HG03103 (cell line): Measurements from ENCODE around the gene BMPR1B.
"Not testable (repeated sequence)": the region's sequence is repeated elsewhere in the genome, so short reads cannot be mapped to it uniquely, and the experiment has no call there.

ENCODE experiments used
- ATAC-seq: cut with Tn5 transposase; IDR thresholded peaks from one replicate; pipeline ENCODE4 v1.9.1; 2021; ENCODE audit warnings: low read depth; ENCODE audit not compliant: unreplicated experiment

The BMPR1B gene

DNA sequence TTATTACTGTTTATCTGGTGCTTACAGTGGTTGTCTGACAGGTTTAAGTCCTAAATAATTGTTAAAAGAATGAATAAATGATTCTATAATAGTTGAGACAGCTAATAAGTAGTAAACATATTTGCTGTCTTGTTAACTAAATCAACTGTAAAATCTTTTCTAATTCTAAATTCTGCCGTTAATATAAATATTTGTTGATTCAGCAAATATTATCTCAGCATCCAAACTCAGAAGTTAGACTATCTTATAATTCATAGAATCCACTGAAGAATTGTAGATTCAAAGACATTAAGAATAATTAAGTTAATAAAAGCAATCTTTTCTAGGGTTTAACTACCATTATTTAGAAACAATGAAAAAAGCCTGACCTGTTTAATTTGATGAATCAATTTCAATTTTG lies 256.3 kb downstream of the BMPR1B start:
- ATAC-seq, result no peak

- no peak for ATAC-seq
Observed at GRCh38 chr4:95017305-95018064, 259.7 kb downstream of the BMPR1B start.

GRCh38 chr4:95018785-95019184 lies 261.0 kb downstream of the BMPR1B start:
- ATAC-seq, result no peak

DNA sequence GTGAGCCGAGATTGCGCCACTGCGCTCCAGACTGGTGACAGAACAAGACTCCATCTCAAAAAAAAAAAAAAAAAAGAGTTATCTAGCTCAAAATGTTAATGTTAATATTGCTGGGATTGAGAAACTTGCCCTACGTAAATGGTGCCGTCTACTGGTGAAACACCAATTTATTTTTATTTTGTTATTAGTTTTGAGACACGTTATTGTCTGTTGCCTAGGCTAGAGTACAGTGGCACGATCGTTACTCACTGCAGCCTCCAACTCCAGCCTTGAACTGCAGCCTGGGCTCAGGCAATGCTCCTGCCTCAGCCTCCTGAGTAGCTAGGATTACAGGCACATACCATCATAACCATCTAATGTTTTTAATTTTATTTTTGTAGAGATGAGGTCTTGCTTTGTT lies 262.8 kb downstream of the BMPR1B start:
- no peak for ATAC-seq

GRCh38 chr4:95021099-95021498 lies 263.3 kb downstream of the BMPR1B start:
- no peak for ATAC-seq

DNA sequence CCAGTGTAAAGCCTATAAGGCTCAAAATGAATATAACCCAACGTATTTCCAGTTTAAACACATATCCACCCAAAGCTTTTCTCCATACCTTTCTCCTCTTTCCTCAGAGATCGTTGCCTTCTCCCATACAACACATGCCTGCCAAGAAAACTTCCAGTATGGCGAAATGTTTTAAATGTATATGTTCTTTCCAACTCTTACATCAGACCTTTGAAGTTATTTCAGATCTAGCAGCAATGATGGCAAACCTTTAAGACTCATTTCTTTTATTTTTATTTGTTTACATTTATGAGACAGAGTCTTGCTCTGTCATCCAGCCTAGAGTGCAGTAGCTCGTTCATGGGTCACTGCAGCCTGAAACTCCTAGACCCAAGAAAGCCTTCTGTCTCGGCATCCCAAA lies 265.4 kb downstream of the BMPR1B start:
- no peak for ATAC-seq

DNA sequence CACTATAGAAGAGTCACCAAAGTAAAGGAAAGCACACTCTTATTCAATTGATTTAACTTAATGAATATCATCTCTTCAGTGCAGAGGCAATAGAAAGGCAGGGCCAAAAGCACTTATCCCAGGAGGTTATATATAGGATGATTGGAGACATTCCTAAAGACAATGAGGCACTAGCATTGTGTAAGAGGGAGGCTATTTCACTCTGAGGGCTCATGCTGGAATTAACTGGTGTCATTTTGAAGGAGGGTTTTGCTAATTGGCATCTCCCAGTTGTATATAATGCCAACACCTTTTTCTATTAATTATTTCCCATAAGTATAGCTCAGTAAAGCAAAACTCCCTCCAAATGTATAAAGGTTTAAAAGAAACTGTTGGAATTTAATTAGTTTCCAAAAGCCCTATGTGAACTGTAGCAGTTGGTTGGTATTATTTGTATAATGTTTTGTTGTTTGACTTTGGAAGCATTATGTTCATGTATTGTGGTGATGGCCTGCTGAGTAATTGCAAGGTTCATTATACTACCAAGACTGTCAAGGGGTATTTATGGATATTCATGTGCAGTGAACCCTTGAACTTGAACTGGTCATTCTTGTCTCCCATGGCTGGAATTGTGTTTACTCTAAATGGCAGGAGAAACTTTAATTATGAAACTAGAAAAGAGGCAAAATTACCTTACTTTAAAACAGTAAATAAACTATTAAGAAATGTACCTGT lies 270.3 kb downstream of the BMPR1B start:
- no peak for ATAC-seq

DNA sequence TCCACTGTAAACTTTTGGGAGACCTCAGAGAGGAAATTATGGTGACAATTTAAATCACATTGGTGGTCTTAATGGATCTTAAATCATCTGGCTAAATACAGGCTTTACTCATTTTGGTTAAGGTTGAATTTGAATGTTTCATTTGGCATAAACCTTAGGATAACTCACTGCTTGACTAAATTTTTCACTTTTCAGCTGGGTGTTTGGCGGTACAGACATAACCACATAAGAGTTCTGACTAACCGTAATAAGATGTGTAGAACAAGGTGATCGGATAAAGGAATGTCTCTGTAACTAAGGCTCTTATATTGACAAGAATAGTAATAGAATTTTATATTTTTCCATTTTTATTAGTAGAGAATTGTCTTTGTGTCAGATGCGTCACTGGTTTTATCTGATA lies 281.0 kb downstream of the BMPR1B start:
- ATAC-seq, result no peak

GRCh38 chr4:95044324-95044837 lies 286.6 kb downstream of the BMPR1B start:
- no peak for ATAC-seq

- no peak for ATAC-seq
Observed at GRCh38 chr4:95045429-95045828, 287.7 kb downstream of the BMPR1B start.

DNA sequence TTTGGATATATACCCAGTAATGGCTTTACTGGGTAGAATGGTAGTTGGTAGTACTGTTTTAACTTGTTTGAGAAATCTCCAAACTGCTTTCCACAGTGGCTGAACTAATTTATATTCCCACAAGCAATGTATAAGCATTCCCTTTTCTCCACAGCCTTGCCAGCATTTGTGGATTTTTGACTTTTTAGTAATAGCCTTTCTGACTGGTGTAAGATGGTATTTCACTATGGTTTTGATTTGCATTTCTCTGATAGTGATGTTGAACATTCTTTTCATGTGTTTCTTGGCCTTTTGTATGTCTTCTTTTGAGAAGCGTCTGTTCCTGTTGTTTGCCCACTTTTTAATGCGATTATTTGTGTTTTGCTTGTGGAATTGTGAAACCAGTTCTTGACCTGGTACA lies 290.5 kb downstream of the BMPR1B start:
- no peak for ATAC-seq

GRCh38 chr4:95049551-95050233 lies 291.9 kb downstream of the BMPR1B start:
- no peak for ATAC-seq

- ATAC-seq, result no peak
Observed at GRCh38 chr4:95050980-95051701, 293.4 kb downstream of the BMPR1B start.

GRCh38 chr4:95051702-95052020 lies 293.9 kb downstream of the BMPR1B start:
- ATAC-seq, result no peak

DNA sequence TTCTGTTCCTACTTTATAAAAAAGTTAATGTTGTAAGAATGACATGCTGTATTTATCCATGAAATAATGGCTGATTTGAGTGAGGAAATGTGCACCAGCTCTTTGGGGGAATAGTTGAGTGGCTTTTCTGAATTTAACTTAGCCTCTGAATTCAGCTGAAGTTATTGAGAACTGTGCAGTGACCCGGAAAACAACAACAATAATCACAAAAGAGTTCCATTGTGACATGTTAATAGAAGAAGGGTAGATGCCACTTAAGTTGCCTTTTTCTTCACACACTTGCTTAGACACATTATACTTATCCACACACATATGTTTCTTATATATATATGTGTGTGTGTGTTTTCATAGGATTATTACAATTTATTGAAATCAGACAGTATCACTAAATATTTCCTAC lies 301.2 kb downstream of the BMPR1B start:
- no peak for ATAC-seq

GRCh38 chr4:95059663-95060062 lies 301.9 kb downstream of the BMPR1B start:
- ATAC-seq, result no peak

DNA sequence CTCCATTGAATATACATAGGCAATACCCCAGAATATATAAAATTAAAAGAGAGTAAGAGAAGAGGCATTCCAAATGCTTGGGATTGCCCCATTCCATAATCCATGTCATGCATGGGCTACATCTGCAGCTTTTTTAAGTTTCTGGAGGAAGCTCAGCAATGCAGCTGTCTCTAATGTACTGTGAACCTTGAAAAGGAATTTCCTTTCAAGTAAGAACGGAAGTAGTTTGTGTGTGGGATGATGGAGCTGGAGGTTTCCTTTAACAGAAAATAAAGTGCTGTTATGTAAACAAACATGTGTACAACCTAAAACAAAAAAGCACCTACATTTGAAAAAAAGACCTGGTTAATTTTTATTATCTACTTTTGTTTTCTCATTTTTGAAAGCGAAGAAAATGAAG lies 303.5 kb downstream of the BMPR1B start:
- no peak for ATAC-seq

- not testable (repeated sequence) for ATAC-seq
Observed at GRCh38 chr4:95061801-95062200, 304.0 kb downstream of the BMPR1B start.

DNA sequence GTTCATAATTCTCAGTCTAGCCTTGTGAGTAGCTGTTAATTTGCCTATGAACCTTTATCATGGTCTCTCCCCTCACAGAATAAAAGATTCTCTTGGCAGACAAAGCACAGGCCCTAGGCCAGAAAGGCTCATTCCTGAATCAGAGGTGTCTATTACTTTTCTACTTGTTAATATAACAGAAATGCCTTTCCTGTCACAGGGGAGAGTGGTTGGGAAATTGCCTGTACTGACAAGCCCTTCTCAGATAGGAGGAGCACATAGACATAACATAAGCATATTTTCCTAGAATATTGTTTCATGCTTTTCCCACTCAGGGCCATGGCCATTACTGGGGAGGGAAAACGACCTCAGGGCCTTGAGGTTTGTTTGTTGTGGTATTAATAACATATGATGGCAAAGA lies 308.3 kb downstream of the BMPR1B start:
- ATAC-seq, result no peak

DNA sequence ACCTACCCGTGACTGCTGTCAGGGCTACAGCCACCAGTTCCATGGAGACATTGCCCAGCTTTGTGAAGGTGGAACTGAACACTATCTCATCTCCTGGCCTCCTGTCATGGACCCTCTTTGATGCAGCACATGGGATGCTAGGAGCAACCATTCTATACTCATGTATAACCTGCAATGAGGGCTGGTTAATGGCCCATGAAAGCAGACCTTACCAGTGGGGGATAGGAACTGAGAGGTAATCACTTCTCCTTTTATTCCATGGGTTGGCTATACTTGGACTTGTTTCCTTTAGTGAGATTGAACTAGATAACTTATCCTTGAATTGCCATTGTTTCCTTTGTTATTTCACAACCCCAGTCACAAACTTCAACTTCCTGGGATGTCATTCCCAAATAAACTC lies 310.6 kb downstream of the BMPR1B start:
- no peak for ATAC-seq
